ENCODE measurements around the gene ARHGDIB.

DNA sequence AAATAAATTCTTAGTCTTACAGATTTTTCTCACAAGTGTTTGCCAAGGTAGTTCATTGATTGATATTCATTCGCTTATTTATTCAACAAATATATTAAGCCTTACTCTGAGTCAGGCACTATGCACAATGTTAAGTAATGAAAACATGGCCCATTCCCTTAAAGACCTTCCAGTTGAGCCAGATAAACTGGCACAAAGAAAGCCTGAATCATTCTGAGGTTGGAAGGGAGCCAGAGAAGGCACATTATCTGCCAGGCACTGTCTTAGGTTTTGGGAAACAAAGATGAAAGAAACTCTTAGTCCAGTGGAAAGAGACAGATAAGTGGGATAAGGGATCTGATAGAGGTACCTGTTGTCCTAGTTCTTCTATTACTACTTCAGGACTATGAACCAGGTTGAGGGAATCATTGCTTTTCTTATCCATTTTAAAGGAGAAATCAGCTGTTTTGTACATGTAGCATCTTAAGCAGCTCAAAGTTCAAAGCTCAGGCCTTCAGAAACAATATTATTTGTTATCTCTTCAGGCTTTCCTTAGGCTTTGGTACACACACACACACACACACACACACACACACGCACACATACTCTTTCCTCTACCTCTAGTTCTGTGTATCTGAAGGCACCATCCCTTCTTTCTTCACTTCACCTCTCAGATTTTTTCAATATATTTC lies 38.4 kb upstream of the ARHGDIB start:
- TF ChIP-seq, protein P1, sequence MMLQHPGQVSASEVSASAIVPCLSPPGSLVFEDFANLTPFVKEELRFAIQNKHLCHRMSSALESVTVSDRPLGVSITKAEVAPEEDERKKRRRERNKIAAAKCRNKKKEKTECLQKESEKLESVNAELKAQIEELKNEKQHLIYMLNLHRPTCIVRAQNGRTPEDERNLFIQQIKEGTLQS (IDR thresholded peaks at IDR 0.05; ENCODE audit: borderline replicate concordance, extremely low read depth, low read depth, low read length) = no peak
- TF ChIP-seq POLR2A (IDR thresholded peaks at IDR 0.05; ENCODE audit: low read depth, low read length) (no peak), BHLHE40 (IDR thresholded peaks at IDR 0.05; ENCODE audit: borderline replicate concordance in 1 of 2, low read depth in 2 of 2, low read length in 1 of 2) (no peak), JUND (IDR thresholded peaks at IDR 0.05; ENCODE audit: low read depth, low read length) (no peak), CHD2 (IDR thresholded peaks at IDR 0.05; ENCODE audit: borderline replicate concordance, low read depth, low read length) (no peak), GABPA (IDR thresholded peaks at IDR 0.05; ENCODE audit: low read depth) (no peak)
- TF ChIP-seq, protein P2, sequence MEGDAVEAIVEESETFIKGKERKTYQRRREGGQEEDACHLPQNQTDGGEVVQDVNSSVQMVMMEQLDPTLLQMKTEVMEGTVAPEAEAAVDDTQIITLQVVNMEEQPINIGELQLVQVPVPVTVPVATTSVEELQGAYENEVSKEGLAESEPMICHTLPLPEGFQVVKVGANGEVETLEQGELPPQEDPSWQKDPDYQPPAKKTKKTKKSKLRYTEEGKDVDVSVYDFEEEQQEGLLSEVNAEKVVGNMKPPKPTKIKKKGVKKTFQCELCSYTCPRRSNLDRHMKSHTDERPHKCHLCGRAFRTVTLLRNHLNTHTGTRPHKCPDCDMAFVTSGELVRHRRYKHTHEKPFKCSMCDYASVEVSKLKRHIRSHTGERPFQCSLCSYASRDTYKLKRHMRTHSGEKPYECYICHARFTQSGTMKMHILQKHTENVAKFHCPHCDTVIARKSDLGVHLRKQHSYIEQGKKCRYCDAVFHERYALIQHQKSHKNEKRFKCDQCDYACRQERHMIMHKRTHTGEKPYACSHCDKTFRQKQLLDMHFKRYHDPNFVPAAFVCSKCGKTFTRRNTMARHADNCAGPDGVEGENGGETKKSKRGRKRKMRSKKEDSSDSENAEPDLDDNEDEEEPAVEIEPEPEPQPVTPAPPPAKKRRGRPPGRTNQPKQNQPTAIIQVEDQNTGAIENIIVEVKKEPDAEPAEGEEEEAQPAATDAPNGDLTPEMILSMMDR (IDR thresholded peaks at IDR 0.05 in 2 of 3, conservative IDR thresholded peaks at IDR 0.05 in 1 of 3; ENCODE audit: control insufficient read depth in 2 of 3, extremely low read depth in 1 of 3, insufficient read depth in 1 of 3, low read depth in 3 of 3, low read length in 3 of 3) = no peak
- TF ChIP-seq, protein P3, sequence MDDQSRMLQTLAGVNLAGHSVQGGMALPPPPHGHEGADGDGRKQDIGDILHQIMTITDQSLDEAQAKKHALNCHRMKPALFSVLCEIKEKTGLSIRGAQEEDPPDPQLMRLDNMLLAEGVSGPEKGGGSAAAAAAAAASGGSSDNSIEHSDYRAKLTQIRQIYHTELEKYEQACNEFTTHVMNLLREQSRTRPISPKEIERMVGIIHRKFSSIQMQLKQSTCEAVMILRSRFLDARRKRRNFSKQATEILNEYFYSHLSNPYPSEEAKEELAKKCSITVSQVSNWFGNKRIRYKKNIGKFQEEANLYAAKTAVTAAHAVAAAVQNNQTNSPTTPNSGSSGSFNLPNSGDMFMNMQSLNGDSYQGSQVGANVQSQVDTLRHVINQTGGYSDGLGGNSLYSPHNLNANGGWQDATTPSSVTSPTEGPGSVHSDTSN (IDR thresholded peaks at IDR 0.05; ENCODE audit: insufficient replicate concordance, low read depth, low read length) = no peak
- TF ChIP-seq, protein P4, sequence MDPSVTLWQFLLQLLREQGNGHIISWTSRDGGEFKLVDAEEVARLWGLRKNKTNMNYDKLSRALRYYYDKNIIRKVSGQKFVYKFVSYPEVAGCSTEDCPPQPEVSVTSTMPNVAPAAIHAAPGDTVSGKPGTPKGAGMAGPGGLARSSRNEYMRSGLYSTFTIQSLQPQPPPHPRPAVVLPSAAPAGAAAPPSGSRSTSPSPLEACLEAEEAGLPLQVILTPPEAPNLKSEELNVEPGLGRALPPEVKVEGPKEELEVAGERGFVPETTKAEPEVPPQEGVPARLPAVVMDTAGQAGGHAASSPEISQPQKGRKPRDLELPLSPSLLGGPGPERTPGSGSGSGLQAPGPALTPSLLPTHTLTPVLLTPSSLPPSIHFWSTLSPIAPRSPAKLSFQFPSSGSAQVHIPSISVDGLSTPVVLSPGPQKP (IDR thresholded peaks at IDR 0.05; ENCODE audit: low read depth, low read length) = no peak
- TF ChIP-seq, protein P5, sequence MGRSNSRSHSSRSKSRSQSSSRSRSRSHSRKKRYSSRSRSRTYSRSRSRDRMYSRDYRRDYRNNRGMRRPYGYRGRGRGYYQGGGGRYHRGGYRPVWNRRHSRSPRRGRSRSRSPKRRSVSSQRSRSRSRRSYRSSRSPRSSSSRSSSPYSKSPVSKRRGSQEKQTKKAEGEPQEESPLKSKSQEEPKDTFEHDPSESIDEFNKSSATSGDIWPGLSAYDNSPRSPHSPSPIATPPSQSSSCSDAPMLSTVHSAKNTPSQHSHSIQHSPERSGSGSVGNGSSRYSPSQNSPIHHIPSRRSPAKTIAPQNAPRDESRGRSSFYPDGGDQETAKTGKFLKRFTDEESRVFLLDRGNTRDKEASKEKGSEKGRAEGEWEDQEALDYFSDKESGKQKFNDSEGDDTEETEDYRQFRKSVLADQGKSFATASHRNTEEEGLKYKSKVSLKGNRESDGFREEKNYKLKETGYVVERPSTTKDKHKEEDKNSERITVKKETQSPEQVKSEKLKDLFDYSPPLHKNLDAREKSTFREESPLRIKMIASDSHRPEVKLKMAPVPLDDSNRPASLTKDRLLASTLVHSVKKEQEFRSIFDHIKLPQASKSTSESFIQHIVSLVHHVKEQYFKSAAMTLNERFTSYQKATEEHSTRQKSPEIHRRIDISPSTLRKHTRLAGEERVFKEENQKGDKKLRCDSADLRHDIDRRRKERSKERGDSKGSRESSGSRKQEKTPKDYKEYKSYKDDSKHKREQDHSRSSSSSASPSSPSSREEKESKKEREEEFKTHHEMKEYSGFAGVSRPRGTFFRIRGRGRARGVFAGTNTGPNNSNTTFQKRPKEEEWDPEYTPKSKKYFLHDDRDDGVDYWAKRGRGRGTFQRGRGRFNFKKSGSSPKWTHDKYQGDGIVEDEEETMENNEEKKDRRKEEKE (IDR thresholded peaks at IDR 0.05) = no peak
- TF ChIP-seq, protein P6, sequence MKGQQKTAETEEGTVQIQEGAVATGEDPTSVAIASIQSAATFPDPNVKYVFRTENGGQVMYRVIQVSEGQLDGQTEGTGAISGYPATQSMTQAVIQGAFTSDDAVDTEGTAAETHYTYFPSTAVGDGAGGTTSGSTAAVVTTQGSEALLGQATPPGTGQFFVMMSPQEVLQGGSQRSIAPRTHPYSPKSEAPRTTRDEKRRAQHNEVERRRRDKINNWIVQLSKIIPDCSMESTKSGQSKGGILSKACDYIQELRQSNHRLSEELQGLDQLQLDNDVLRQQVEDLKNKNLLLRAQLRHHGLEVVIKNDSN (IDR thresholded peaks at IDR 0.05; ENCODE audit: borderline replicate concordance, extremely low read length, insufficient read depth, low read depth, low read length) = no peak
- TF ChIP-seq, protein P7, sequence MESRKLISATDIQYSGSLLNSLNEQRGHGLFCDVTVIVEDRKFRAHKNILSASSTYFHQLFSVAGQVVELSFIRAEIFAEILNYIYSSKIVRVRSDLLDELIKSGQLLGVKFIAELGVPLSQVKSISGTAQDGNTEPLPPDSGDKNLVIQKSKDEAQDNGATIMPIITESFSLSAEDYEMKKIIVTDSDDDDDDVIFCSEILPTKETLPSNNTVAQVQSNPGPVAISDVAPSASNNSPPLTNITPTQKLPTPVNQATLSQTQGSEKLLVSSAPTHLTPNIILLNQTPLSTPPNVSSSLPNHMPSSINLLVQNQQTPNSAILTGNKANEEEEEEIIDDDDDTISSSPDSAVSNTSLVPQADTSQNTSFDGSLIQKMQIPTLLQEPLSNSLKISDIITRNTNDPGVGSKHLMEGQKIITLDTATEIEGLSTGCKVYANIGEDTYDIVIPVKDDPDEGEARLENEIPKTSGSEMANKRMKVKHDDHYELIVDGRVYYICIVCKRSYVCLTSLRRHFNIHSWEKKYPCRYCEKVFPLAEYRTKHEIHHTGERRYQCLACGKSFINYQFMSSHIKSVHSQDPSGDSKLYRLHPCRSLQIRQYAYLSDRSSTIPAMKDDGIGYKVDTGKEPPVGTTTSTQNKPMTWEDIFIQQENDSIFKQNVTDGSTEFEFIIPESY (IDR thresholded peaks at IDR 0.05) = no peak

All from GM12878 (cell line).